DMS53 treated with DMSO at 0.1 percent for 48 hours (cell line): ENCODE results near the gene SOX9.
"Not testable (repeated sequence)": the region's sequence is repeated elsewhere in the genome, so short reads cannot be mapped to it uniquely, and the experiment has no call there.

ENCODE experiments used
- DNase-seq: peaks from one replicate; lab custom pipeline; 2025; ENCODE audit not compliant: unreplicated experiment; lab: John Stamatoyannopoulos, UW

The SOX9 gene

GRCh38 chr17:72110942-72111318, 9.9 kb upstream of the SOX9 start:
- no peak for DNase-seq

GRCh38 chr17:72111336-72111923, 9.4 kb upstream of the SOX9 start:
- no peak for DNase-seq

GRCh38 chr17:72111926-72112325, 8.9 kb upstream of the SOX9 start:
- DNase-seq = not testable (repeated sequence)

- no peak for DNase-seq
These were observed 7.1 kb upstream of the SOX9 start for GRCh38 chr17:72113751-72114150.

- no peak for DNase-seq
These were observed 4.9 kb upstream of the SOX9 start for GRCh38 chr17:72115781-72116525.

GRCh38 chr17:72116661-72117521, 3.9 kb upstream of the SOX9 start:
- DNase-seq = no peak

- no peak for DNase-seq
These were observed 3.1 kb upstream of the SOX9 start for GRCh38 chr17:72117535-72118334.

- DNase-seq = peak; percentile 77
These were observed 2.3 kb upstream of the SOX9 start for GRCh38 chr17:72118335-72119076.

GRCh38 chr17:72119077-72119872, 1.5 kb upstream of the SOX9 start:
- peak; percentile 42 for DNase-seq

- peak; percentile 74 for DNase-seq
These were observed 763 bp upstream of the SOX9 start for GRCh38 chr17:72119873-72120641.

GRCh38 chr17:72121164-72122009, 567 bp downstream of the SOX9 start:
- peak; percentile 40 for DNase-seq

- no peak for DNase-seq
These were observed 1.4 kb downstream of the SOX9 start for GRCh38 chr17:72122010-72122764.

GRCh38 chr17:72122765-72123529, 2.1 kb downstream of the SOX9 start:
- no peak for DNase-seq

GRCh38 chr17:72123530-72124437, 3.0 kb downstream of the SOX9 start:
- DNase-seq = no peak

GRCh38 chr17:72124438-72124775, 3.6 kb downstream of the SOX9 start:
- DNase-seq = no peak
